ENCODE measurements around the gene CDHR5. TPM values are rescaled to one million over a fixed set of nuclear protein-coding genes. Genes with fewer than 3 reads are reported as not detected.

CDHR5 gene
- total and polyA plus RNA-seq, 7 experiments from 2014 or later: not detected

DNA sequence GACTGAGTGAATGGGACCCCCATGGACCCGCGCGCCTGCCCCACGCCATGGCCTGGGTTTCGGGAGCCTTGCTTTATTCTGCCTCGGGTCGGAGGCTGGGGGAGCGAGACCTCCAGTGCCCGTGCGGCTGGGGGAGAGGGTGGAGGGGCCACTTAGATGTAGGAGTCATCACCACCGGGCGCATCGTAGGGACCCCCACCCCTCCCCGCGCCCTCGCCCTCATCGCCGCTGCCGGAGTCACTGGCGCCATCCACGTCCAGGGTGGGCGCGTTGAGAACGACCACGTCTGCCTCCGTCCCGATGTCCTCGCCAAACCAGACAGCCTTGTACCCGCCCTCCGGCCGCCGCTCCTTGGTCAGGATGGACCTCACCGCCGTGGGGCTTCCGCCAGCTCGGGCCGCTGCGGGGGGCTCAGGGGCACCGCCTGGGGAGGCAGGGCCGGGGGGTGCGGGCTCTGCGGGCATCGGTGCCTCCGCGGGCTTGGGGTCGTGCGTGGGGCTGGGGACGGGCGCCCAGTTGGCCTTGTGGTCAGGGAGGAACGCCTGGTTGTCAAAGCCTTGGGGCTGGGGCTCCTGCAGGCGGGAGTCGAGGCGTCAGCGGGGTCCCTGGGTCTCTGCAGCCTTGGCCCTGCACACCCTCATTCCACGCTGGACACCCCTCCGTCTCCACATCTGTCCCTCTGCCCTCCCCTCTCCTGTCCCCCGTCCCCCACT is 7.4 kb downstream of the CDHR5 start:
- CTCF ChIA-PET: no interaction called here
- peak overlapping the region in 2 of 9 donors; percentile 91 to 95 for H3K27ac Mint-ChIP-seq
- Histone ChIP-seq H3K36me3 (ENCODE audit: control insufficient read depth in 2 of 3, insufficient read depth in 3 of 3, low read length in 3 of 3) (peaks cover 0 to 18% (median 8%) of the 10 kb centered on the region in 3 experiments), H3K27me3 (ENCODE audit: control insufficient read depth in 2 of 2, insufficient read depth in 2 of 2, low read length in 2 of 2) (no peaks in the 10 kb centered on the region), H3K4me1 (ENCODE audit: control insufficient read depth in 2 of 2, insufficient read depth in 2 of 2, low read length in 2 of 2) (peaks cover 8 to 22% of the 10 kb centered on the region in 2 donors), H3K27ac (ENCODE audit: low read depth, low read length) (no peak overlapping the region), H3K4me3 (ENCODE audit: low read length) (no peak overlapping the region), H3K9me3 (ENCODE audit: control insufficient read depth in 2 of 3, low read length in 3 of 3) (no peaks in the 10 kb centered on the region)
- H3K4me1 Mint-ChIP-seq: peaks cover 0 to 18% (median 13%) of the 10 kb centered on the region in 7 donors
- peaks cover 0 to 2% (median 0%) of the 10 kb centered on the region in 11 donors for H3K9me3 Mint-ChIP-seq
- peak overlapping the region in 2 of 10 donors; percentile 80 to 92 for H3K4me3 Mint-ChIP-seq
- DNase-seq (peak in 2 of 9 donors; percentile 8 to 21), ATAC-seq (no peak)
- intact Hi-C loops (cut with micrococcal nuclease): loop anchor here in 1 of 2 donors (2.0 kb wide), 1 partner anchor 63 kb away; no protein-coding TSS in a partner anchor
- peaks cover 0 to 11% (median 0%) of the 10 kb centered on the region in 5 donors for H3K36me3 Mint-ChIP-seq
- no peaks in the 10 kb centered on the region for H3K27me3 Mint-ChIP-seq
- POLR2A ChIA-PET: no interaction called here

DNA sequence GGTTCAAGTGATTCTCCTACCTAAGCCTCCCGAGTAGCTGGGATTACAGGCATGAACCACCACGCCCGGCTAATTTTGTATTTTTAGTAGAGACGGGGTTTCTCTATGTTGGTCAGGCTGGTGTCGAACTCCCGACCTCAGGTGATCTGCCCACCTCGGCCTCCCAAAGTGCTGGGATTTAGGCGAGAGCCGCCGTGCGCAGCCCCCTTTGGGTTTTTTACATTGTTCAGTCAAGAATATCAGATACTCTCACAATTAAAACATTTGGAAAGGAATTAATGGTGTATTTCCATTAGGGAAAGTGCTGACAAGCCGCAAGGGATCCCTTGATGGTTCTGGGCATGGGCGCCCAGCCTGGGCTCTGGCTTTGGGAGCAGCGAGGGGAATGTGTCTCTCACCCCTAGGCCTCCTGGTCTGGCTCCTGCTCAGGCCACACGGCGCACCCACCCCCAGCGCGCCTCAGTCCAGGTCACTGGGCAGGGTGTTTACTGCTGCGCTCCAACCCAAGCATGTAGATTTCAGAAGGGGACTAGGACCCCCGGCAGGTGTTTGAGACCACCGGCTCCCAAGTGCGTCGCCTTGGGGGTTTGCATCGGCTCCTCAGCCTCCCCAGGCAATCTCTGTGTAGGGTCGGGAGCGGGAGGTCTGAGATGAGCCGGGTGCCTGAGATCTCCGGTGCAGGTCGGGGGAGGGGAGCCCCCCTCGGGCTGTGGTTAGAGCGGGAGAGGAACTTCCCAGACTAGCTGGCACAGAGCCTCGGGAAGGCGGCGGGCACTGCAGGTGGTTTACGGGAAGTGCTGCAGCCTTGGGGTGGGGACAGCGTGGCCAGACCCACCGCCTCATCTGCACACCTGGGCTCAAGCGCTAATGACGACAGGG is 8.2 kb downstream of the CDHR5 start:
- peak overlapping the region; percentile 83 to 97 (median 93) for H3K27ac Mint-ChIP-seq
- DNase-seq: no peak
- intact Hi-C loops (cut with micrococcal nuclease): loop anchor here (1.0 to 2.0 kb wide), 3 partner anchors 62 to 193 kb away; partner anchors contain the start of gene RPLP2 (in 1 of the 2)
- H3K36me3 ChIP-seq (ENCODE audit: control insufficient read depth in 2 of 3, insufficient read depth in 3 of 3, low read length in 3 of 3): peaks cover 0 to 26% (median 9%) of the 10 kb centered on the region in 3 experiments
- no peak for ATAC-seq
- H3K9me3 Mint-ChIP-seq: peaks cover 0 to 2% (median 0%) of the 10 kb centered on the region in 11 donors
- no peaks in the 10 kb centered on the region for H3K9me3 ChIP-seq (ENCODE audit: control insufficient read depth in 2 of 3, low read length in 3 of 3)
- POLR2A ChIA-PET: interaction anchor here (0.6 to 1.5 kb wide), 4 partner anchors 75 to 409 kb away, joined by 3 to 6 read pairs (median 3); partner anchors contain the start of genes BET1L, HRAS and RIC8A
- no peaks in the 10 kb centered on the region for H3K27me3 ChIP-seq (ENCODE audit: control insufficient read depth in 2 of 2, insufficient read depth in 2 of 2, low read length in 2 of 2)
- peaks cover 0 to 13% (median 0%) of the 10 kb centered on the region in 5 donors for H3K36me3 Mint-ChIP-seq
- H3K4me1 Mint-ChIP-seq: peaks cover 0 to 22% (median 15%) of the 10 kb centered on the region in 7 donors
- peak overlapping the region; percentile 97 for H3K4me3 ChIP-seq (ENCODE audit: low read length)
- peak overlapping the region; percentile 80 to 94 (median 92) for H3K4me3 Mint-ChIP-seq
- H3K27me3 Mint-ChIP-seq: no peaks in the 10 kb centered on the region
- CTCF ChIA-PET: interaction anchor here (0.6 kb wide), 1 partner anchor 1036 kb away, joined by 3 read pairs; no protein-coding TSS in a partner anchor
- peaks cover 8 to 22% of the 10 kb centered on the region in 2 donors for H3K4me1 ChIP-seq (ENCODE audit: control insufficient read depth in 2 of 2, insufficient read depth in 2 of 2, low read length in 2 of 2)
- H3K27ac ChIP-seq (ENCODE audit: low read depth, low read length): peak overlapping the region; percentile 95

DNA sequence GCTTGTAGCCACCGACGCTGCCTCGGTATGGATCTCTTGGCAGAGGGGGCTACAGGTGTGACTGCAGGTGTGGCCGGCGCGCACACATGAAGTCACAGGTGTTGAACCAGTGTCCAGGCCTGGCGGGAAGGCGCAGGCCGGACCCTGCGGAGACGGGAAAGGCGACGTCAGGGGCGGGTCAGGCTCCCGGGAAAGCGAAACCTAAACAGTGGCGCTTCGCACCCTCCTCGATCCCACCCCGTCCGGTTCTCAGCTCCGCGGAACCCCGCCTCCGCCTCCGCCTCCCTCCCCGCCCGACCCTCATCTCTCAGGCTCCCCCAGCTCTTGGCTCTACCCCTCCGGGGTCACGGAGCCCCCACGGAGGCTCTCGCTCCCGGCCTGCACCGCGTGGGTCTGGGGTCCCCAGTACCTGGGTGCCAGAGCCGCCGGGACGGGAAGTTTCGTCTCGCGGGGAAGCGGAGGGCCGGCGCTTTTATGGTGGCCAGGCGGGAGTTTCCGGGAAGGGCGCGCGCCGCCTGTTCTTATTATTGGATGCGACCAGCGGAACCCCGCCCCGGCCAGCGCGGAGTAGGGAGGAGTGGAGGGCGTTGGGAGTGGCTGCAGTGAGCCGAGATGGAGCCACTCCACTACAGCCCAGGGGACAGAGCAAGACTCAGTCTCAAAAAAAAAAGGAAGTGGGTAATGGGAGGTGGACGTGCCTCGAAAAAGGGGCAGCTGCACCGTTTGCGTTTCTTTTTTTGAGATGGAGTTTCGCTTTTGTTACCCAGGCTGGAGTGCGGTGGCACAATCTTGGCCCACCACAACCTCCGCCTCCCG is 9.0 kb downstream of the CDHR5 start, which contains the start of gene IRF7:
Gene IRF7 (minus strand): TSS at position 447 of the 816 bp plus-strand sequence. CDS start 586 bp downstream, outside the sequence.
- intact Hi-C loops (cut with micrococcal nuclease): loop anchor here (1.0 to 2.0 kb wide), 8 partner anchors 27 to 194 kb away; partner anchors contain the start of genes DEAF1 (in 2 of the 2), TMEM80 (in 2 of the 2), LMNTD2 (in 1 of the 2) and PHRF1 (in 1 of the 2)
- Histone ChIP-seq H3K4me3 (ENCODE audit: low read length) (peak within 1 kb of the TSS; percentile 97), H3K9me3 (ENCODE audit: control insufficient read depth in 2 of 3, low read length in 3 of 3) (no peaks in the 10 kb centered on the region), H3K27ac (ENCODE audit: low read depth, low read length) (peak within 1 kb of the TSS; percentile 95), H3K36me3 (ENCODE audit: control insufficient read depth in 2 of 3, insufficient read depth in 3 of 3, low read length in 3 of 3) (peaks cover 0 to 34% (median 17%) of the 10 kb centered on the region in 3 experiments), H3K27me3 (ENCODE audit: control insufficient read depth in 2 of 2, insufficient read depth in 2 of 2, low read length in 2 of 2) (no peaks in the 10 kb centered on the region), H3K4me1 (ENCODE audit: control insufficient read depth in 2 of 2, insufficient read depth in 2 of 2, low read length in 2 of 2) (peaks cover 8 to 22% of the 10 kb centered on the region in 2 donors)
- Mint-ChIP-seq H3K4me3 (peak within 1 kb of the TSS; percentile 80 to 94 (median 92)), H3K27ac (peak within 1 kb of the TSS; percentile 83 to 97 (median 93)), H3K27me3 (no peaks in the 10 kb centered on the region), H3K36me3 (peaks cover 0 to 13% (median 0%) of the 10 kb centered on the region in 5 donors), H3K4me1 (peaks cover 0 to 22% (median 15%) of the 10 kb centered on the region in 7 donors), H3K9me3 (peaks cover 0 to 2% (median 0%) of the 10 kb centered on the region in 11 donors)
- ATAC-seq (peak; percentile 91), DNase-seq (peak; percentile 70 to 91 (median 76))
- ChIA-PET POLR2A (interaction anchor here (0.6 to 1.5 kb wide), 11 partner anchors 15 to 408 kb away, joined by 3 to 6 read pairs (median 3); partner anchors contain the start of genes BET1L, HRAS, PHRF1 and RIC8A), CTCF (interaction anchor here (0.6 kb wide), 1 partner anchor 1037 kb away, joined by 3 read pairs; no protein-coding TSS in a partner anchor)

DNA sequence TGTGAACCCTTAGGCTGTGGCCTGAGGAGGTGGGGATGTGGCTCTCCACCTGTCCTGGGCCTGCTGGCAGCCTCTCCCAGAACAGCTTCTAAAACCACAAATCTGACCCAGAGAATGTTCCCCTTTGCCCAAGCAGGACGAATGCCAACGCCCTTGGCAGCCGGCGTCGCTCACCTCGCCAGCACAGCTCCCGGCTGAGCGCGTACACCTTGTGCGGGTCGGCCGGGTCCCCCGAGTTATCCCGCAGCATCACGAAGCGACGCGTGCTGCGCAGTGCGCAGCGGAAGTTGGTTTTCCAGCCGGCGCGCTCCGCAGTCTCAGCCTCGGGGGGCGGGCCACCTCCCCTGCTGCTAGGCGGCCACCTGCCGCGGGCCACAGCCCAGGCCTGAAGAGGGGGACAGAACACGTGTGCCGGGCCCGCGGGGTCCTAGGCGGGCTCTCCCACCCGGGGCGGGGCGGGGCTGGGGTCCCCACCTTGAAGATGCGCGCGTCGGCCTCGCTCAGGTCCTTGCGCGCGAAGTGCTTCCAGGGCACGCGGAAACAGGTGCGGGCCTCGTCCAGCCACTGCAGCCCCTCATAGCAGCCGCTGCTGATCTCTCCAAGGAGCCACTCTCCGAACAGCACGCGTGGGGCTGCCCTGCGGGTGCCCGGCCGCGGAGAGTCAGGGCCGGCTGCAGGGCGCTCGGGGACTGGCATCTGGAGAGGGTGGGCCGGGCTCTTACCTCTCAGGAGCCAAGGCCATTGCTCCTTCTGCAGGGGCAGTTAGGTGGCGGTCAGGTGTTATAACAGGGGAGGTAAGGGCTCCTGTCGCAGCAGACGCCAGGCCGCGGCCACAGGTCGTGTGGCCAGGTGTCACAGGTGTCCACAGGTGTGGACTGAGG is 9.9 kb downstream of the CDHR5 start:
- Mint-ChIP-seq H3K4me1 (peaks cover 0 to 22% (median 15%) of the 10 kb centered on the region in 7 donors), H3K36me3 (peaks cover 0 to 13% (median 0%) of the 10 kb centered on the region in 5 donors), H3K9me3 (peaks cover 0 to 2% (median 0%) of the 10 kb centered on the region in 11 donors), H3K27me3 (no peaks in the 10 kb centered on the region), H3K4me3 (peak overlapping the region; percentile 80 to 94 (median 92)), H3K27ac (peak overlapping the region; percentile 83 to 97 (median 91))
- ChIA-PET CTCF (no interaction called here), POLR2A (interaction anchor here (0.6 to 2.5 kb wide), 14 partner anchors 14 to 390 kb away, joined by 3 to 14 read pairs (median 3); partner anchors contain the start of genes HRAS, PHRF1 and TALDO1)
- Histone ChIP-seq H3K36me3 (ENCODE audit: control insufficient read depth in 2 of 3, insufficient read depth in 3 of 3, low read length in 3 of 3) (peaks cover 0 to 42% (median 22%) of the 10 kb centered on the region in 3 experiments), H3K27me3 (ENCODE audit: control insufficient read depth in 2 of 2, insufficient read depth in 2 of 2, low read length in 2 of 2) (no peaks in the 10 kb centered on the region), H3K9me3 (ENCODE audit: control insufficient read depth in 2 of 3, low read length in 3 of 3) (no peaks in the 10 kb centered on the region), H3K4me1 (ENCODE audit: control insufficient read depth in 2 of 2, insufficient read depth in 2 of 2, low read length in 2 of 2) (peaks cover 8 to 22% of the 10 kb centered on the region in 2 donors), H3K27ac (ENCODE audit: low read depth, low read length) (peak overlapping the region; percentile 95), H3K4me3 (ENCODE audit: low read length) (peak overlapping the region; percentile 97)
- DNase-seq: peak in 1 of 9 donors; percentile 42
- intact Hi-C loops (cut with micrococcal nuclease): loop anchor here (1.0 kb wide), 5 partner anchors 27 to 108 kb away; partner anchors contain the start of genes DEAF1 (in 2 of the 2), TMEM80 (in 2 of the 2), LMNTD2 (in 1 of the 2) and PHRF1 (in 1 of the 2)
- ATAC-seq: no peak
